GM19193 (cell line): ENCODE measurements around the gene MT1F.

Experiments used
- POLR2A ChIP-seq: IDR thresholded peaks from 4 replicates; pipeline ENCODE4 v1.6.1; 2011; ENCODE audit not compliant: insufficient read depth, insufficient read length; ENCODE audit errors: extremely low read depth

Gene MT1F

DNA sequence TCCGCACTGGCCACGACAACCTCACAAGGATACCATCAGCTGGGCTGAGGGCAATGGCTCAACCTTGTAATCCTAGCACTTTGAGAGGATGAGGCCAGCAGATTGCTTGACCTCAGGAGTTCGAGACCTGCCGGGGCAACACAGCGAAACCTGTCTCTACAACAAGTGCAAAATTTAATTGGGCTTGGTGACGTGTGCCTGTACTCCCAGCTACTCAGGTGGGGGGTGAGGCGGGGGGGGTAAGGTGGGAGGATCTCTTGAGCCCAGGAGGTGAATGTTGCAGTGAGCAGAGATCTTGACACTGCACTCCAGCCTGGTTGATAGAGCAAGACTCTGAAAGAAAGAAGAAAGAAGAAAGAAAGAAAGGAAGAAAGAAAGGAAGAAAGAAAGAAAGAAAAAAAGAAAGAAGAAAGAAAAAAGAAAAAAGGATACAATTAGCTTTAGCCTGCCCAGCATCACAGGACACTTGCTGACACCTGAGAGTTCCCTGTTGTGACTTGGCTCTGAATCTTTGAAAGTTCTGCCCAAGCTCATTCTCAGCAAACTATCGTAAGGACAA is 37.3 kb upstream of the MT1F start:
- TF ChIP-seq POLR2A, result no peak

GRCh38 chr16:56623637-56624036 is 34.1 kb upstream of the MT1F start:
- TF ChIP-seq POLR2A, result no peak

DNA sequence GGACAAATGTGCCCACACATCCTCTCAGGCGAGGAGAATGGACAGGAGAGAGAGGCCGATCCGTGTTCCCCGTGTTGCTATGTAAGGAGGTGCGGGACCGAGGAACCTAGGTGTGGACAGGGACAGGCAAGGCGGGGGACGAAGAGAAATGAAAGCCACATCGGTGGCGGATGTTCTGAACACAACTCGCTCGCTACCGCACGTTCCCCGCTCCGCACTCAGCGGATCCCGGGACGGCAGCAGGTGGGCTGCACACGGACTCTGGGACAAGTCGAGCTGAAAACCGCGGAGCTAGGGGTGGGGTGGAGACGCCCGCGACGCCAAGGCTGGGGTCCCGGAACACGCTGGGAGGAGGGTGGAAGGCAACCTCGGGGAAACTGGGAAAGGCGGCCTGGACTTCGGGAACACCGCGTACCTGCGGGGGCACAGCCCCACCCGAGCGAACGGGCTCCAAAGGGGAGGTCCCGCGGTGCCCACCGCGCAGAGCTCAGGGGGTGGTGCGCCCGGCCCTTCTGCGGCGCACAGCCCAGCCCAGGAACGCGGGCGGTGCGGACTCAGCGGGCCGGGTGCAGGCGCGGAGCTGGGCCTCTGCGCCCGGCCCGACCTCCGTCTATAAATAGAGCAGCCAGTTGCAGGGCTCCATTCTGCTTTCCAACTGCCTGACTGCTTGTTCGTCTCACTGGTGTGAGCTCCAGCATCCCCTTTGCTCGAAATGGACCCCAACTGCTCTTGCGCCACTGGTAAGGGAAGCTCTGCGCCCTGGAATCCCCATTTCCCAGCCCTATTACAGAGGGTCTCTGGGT is 32.4 kb upstream of the MT1F start, which contains the start of gene MT1E:
Gene MT1E (plus strand): TSS at position 642 of the 803 bp plus-strand sequence. CDS start 71 bp downstream, at position 713.
- TF ChIP-seq POLR2A, result peak; percentile 49

- TF ChIP-seq POLR2A, result no peak
Measured at GRCh38 chr16:56625943-56626654, 31.7 kb upstream of the MT1F start.

GRCh38 chr16:56626685-56627084 is 31.1 kb upstream of the MT1F start:
- TF ChIP-seq POLR2A, result no peak

- no peak for TF ChIP-seq POLR2A
Measured at GRCh38 chr16:56628486-56629350, 29.0 kb upstream of the MT1F start.

GRCh38 chr16:56629531-56629930 is 28.2 kb upstream of the MT1F start:
- TF ChIP-seq POLR2A, result no peak

DNA sequence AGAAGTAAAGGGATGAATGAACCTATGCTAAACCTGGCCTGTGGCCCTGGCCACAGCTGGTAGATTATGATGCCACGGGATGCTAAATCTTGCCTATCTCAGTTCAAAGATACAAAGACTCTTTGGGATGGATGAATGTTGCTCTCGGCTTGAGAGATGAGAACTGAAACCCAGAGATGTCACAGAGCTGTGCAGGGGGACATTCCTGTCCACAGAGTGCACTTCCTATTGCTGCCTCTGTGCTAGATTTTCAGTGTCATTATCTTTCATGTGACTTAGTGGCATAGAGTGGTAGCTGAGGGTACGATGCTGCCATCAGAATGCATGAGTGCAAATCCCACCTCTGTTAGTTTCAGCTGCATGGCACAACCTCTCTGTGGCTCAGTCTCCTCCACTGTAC is 27.6 kb upstream of the MT1F start:
- TF ChIP-seq POLR2A, result no peak

DNA sequence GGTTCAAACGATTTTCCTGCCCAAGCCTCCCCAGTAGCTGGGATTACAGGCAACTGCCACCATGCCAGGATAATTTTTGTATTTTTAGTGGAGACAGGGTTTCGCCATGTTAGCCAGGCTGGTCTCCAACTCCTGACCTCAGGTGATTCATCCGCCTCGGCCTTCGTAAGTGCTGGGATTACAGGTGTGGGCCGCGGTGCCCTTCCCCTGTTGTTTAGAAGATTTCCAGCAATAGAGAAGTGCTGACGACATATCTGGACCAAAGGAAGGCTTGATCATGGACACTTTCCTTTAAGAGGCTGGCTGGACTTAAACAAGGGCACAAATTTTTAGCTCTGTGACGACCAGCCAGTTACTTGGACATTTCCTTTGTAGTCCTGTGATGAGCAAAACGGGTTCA is 26.6 kb upstream of the MT1F start:
- TF ChIP-seq POLR2A, result no peak

DNA sequence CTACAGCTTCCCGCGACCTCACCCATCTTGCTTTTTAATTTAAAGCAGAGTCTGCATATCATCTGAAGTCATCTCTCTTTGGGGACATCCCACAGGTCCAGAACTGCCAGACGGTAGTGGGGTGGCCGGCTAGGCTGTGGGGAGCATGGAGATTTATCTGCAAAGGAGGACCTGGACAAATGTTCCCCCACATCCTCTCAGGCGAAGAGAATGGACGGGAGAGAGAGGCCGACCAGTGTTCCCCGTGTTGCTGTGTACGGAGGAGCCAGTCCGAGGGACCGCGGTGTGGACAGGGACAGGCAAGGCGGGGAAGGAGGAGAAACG is 26.0 kb upstream of the MT1F start:
- TF ChIP-seq POLR2A, result no peak

DNA sequence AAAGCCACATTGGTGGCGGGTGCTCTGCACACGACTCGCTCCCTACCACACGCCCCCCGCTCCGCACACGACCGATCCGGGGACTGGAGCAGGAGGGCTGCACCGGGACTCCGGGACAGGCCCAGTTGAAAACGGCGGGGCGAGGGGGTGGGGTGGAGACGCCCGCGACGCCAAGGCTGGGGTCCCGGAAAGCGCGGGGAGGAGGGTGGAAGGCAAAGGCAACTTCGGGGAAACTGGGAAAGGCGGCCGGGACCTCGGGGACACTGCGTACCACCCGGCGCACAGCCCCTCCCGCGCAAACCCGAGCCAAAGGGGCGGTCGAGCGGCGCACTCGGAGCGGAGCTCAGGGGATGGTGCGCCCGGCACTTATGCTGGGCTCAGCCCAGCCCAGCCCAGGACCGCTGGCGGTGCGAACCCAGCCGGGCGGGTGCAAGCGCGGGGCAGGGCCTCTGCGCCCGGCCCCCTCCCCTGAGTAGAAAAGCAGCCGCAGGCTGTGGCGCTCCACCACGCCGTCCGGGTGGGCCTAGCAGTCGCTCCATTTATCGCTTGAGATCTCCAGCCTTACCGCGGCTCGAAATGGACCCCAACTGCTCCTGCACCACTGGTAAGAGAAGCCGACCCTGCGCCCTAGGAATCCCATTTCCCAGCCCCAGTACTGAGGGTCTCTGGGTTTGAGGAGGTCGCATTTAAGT is 25.5 kb upstream of the MT1F start, which contains the start of gene MT1M:
Gene MT1M (plus strand): TSS at position 504 of the 692 bp plus-strand sequence. CDS start 73 bp downstream, at position 577.
- no peak for TF ChIP-seq POLR2A

- TF ChIP-seq POLR2A, result no peak
Measured at GRCh38 chr16:56632848-56633365, 24.9 kb upstream of the MT1F start.

- TF ChIP-seq POLR2A, result no peak
Measured at GRCh38 chr16:56633535-56633934, 24.2 kb upstream of the MT1F start.
